Endothelial cell of umbilical vein (primary cell): ENCODE data around the gene LRRC38. TPM values are rescaled to one million over a fixed set of nuclear protein-coding genes. Genes with fewer than 3 reads are reported as not detected.

Experiments used
- BruUV-seq: library from RNA; stranded (reverse); fragments of 400-500 nt; replicated peaks from 2 replicates; lab custom pipeline; 2021; lab: Mats Ljungman, UMichigan
- CTCF ChIA-PET: fragments of 300-600, 350-600 bp; sonication (Branson Sonifier 250); formaldehyde crosslinking; loops from one replicate; lab custom pipeline; 2021; ENCODE audit warnings: antibody characterized with exemption, inconsistent platforms; lab: Charles Lee
- POLR2A ChIA-PET: fragments of 300-600, 350-600 bp; sonication (Branson Sonifier 250); formaldehyde crosslinking; loops from one replicate; lab custom pipeline; 2021; ENCODE audit warnings: antibody characterized with exemption, inconsistent platforms; lab: Charles Lee
- DNase-seq: peaks from one replicate; pipeline ENCODE4 v3.0.0-alpha.2; 2011; ENCODE audit warnings: low read depth, low spot score
- FAIRE-seq: peaks from 2 replicates; lab custom pipeline; 2011; peaks lifted over from hg19 to GRCh38; lab: Jason Lieb, UNC
- H2AFZ ChIP-seq: 2 replicates; pipeline ENCODE4 v1.6.0; 2012; ENCODE audit warnings: low read depth, low read length, control low read depth, inconsistent platforms
- H3K27ac ChIP-seq: 2 replicates; pipeline ENCODE4 v1.5.1; 2011; ENCODE audit warnings: low read depth, mild to moderate bottlenecking, control low read depth, low read length, moderate library complexity; ENCODE audit not compliant: insufficient read depth
- H3K27me3 ChIP-seq, 2 experiments: 2 replicates each; pipeline versions ENCODE4 v1.6.0 to v1.6.1; 2011; ENCODE audit warnings: low read length in 2 of 2, mixed read lengths in 1 of 2; ENCODE audit not compliant: control insufficient read depth in 2 of 2, insufficient read depth in 2 of 2
- H3K36me3 ChIP-seq, 2 experiments: 2 replicates in 1 of 2; 3 replicates in 1 of 2; pipeline ENCODE4 v1.5.1; 2011; ENCODE audit warnings: low read length in 2 of 2, mild to moderate bottlenecking in 1 of 2, moderate library complexity in 1 of 2; ENCODE audit not compliant: control insufficient read depth in 2 of 2, insufficient read depth in 2 of 2; ENCODE audit errors: extremely low read depth in 1 of 2
- H3K4me1 ChIP-seq: 3 replicates; pipeline ENCODE4 v1.5.1; 2011; ENCODE audit warnings: mild to moderate bottlenecking, low read length; ENCODE audit not compliant: control insufficient read depth, insufficient read depth; ENCODE audit errors: extremely low read depth
- H3K4me2 ChIP-seq: 2 replicates; pipeline ENCODE4 v1.6.1; 2011; ENCODE audit warnings: low read length, control low read depth, mixed read lengths; ENCODE audit not compliant: insufficient read depth
- H3K4me3 ChIP-seq, 3 experiments: fragments of 200-600 bp in 1 of 3; sonication (generic), shearing (Covaris generic) in 1 of 3; replicated peaks in 1 of 3; 2 replicates each; pipeline ENCODE4 v1.5.1; 2011 to 2016; ENCODE audit warnings: control low read depth in 3 of 3, low read length in 3 of 3, mild to moderate bottlenecking in 2 of 3, inconsistent platforms in 1 of 3, low read depth in 1 of 3, moderate library complexity in 1 of 3; ENCODE audit not compliant: insufficient read depth in 1 of 3
- H3K79me2 ChIP-seq: 2 replicates; pipeline ENCODE4 v1.6.0; 2012; ENCODE audit warnings: low read length, inconsistent platforms; ENCODE audit not compliant: control insufficient read depth, insufficient read depth
- H3K9ac ChIP-seq: replicated peaks from 2 replicates; pipeline ENCODE3; 2011; ENCODE audit warnings: low read length, control low read depth; ENCODE audit not compliant: insufficient read depth; ENCODE audit errors: extremely low read depth
- H3K9me1 ChIP-seq: replicated peaks from 3 replicates; pipeline ENCODE4 v1.6.0; 2011; ENCODE audit warnings: mild to moderate bottlenecking, low read length; ENCODE audit not compliant: control insufficient read depth, insufficient read depth; ENCODE audit errors: extremely low read depth
- H3K9me3 ChIP-seq: replicated peaks from 2 replicates; pipeline ENCODE4 v1.5.1; 2012; ENCODE audit warnings: low read length, inconsistent platforms; ENCODE audit not compliant: control insufficient read depth, insufficient read depth
- H4K20me1 ChIP-seq: replicated peaks from 2 replicates; pipeline ENCODE3; 2011; ENCODE audit warnings: mild to moderate bottlenecking, low read length; ENCODE audit not compliant: control insufficient read depth, insufficient read depth; ENCODE audit errors: extremely low read depth
- EZH2 ChIP-seq: IDR thresholded peaks from 2 replicates; pipeline ENCODE4 v1.6.1; 2012; ENCODE audit warnings: borderline replicate concordance, low read depth, mild to moderate bottlenecking, moderate library complexity, low read length, inconsistent platforms; ENCODE audit not compliant: severe bottlenecking
- FOS ChIP-seq: IDR thresholded peaks from 2 replicates; pipeline ENCODE4 v1.6.1; 2011; ENCODE audit warnings: mild to moderate bottlenecking, low read length, moderate library complexity, borderline replicate concordance; ENCODE audit not compliant: insufficient read depth
- GATA2 ChIP-seq: IDR thresholded peaks from 2 replicates; pipeline ENCODE4 v1.7.0; 2011; ENCODE audit warnings: low read depth, mild to moderate bottlenecking, moderate library complexity, mixed read lengths, low read length; ENCODE audit not compliant: insufficient read length, insufficient read depth
- JUN ChIP-seq: IDR thresholded peaks from 2 replicates; pipeline ENCODE4 v1.6.1; 2011; ENCODE audit warnings: borderline replicate concordance, low read depth; ENCODE audit not compliant: insufficient read length, insufficient read depth
- MYC ChIP-seq: IDR thresholded peaks from one replicate; pipeline ENCODE4 v1.6.1; 2011; ENCODE audit warnings: mild to moderate bottlenecking, low read depth, low read length
- POLR2A ChIP-seq: IDR thresholded peaks from 2 replicates; pipeline ENCODE4 v1.6.1; 2012; ENCODE audit warnings: low read depth, mild to moderate bottlenecking, control low read depth, low read length
- POLR2AphosphoS5 ChIP-seq: IDR thresholded peaks from 2 replicates; pipeline ENCODE4 v1.6.1; 2012; ENCODE audit warnings: low read depth, mild to moderate bottlenecking, control low read depth, low read length, moderate library complexity; ENCODE audit not compliant: insufficient read depth
- dilution Hi-C: fragments of 300-500 bp; cut with MboI; formaldehyde crosslinking; loops from one replicate; pipeline ENCODE4 v1.15.0; 2019; ENCODE audit warnings: low sequenced_read_pairs; ENCODE audit not compliant: extremely low pct_ligation_motif_present
- intact Hi-C: fragments of 100-400 bp; cut with micrococcal nuclease; formaldehyde crosslinking; loops from one replicate; pipeline ENCODE4 v1.10.0; 2022
- polyA plus RNA-seq, 4 experiments: library from polyadenylated mRNA; depleted of rRNA in 3 of 4; stranded (reverse) in 3 of 4; unstranded in 1 of 4; fragments of >200 nt; gene quantifications; 2 replicates each; pipeline versions ENCODE4 v1.2.1 to v1.2.3, GENCODE V29; 2011 to 2012; ENCODE audit warnings: missing spikeins in 1 of 4
- total RNA-seq: library from RNA; stranded (reverse); gene quantifications from 2 replicates; pipeline ENCODE4 v1.2.3, GENCODE V29; 2021
- TF ChIP-seq, protein P1 (sequence below), 2 donors: IDR thresholded peaks; 1 replicate in 1 of 2; 2 replicates in 1 of 2; pipeline ENCODE4 v1.5.1; 2011; ENCODE audit warnings: low read length in 2 of 2, mild to moderate bottlenecking in 2 of 2, moderate library complexity in 2 of 2, control low read depth in 1 of 2, inconsistent platforms in 1 of 2, low read depth in 1 of 2; ENCODE audit not compliant: insufficient read depth in 1 of 2; ENCODE audit errors: extremely low read depth in 1 of 2
- TF ChIP-seq, protein P2 (sequence below): IDR thresholded peaks from 2 replicates; pipeline ENCODE4 v1.6.1; 2011; ENCODE audit not compliant: insufficient read depth, insufficient read length

Gene LRRC38
- total and polyA plus RNA-seq, 2 donors (not counting 3 experiments of a cell fraction or from before 2014, with no cell fraction given), result not detected

GRCh38 chr1:13451399-13451965 lies 62.3 kb downstream of the LRRC38 start:
- H3K9me3 ChIP-seq, result peaks cover 2% of the 10 kb centered on the region
- dilution Hi-C loops (no loop called here), intact Hi-C loops (no loop called here)
- CTCF ChIA-PET, result no interaction called here
- DNase-seq (no peak), FAIRE-seq (no peak)
- no peak overlapping the region for H3K9ac ChIP-seq
- no peaks in the 10 kb centered on the region for H3K4me1 ChIP-seq
- BruUV-seq, result no TSS peak
- no peaks in the 10 kb centered on the region for H3K9me1 ChIP-seq
- no peak overlapping the region for H3K4me2 ChIP-seq
- H3K36me3 ChIP-seq, result no peaks in the 10 kb centered on the region
- TF ChIP-seq POLR2A (no peak), MYC (no peak), EZH2 (no peak), POLR2AphosphoS5 (no peak), GATA2 (no peak), JUN (no peak), FOS (no peak)
- TF ChIP-seq, protein P1, sequence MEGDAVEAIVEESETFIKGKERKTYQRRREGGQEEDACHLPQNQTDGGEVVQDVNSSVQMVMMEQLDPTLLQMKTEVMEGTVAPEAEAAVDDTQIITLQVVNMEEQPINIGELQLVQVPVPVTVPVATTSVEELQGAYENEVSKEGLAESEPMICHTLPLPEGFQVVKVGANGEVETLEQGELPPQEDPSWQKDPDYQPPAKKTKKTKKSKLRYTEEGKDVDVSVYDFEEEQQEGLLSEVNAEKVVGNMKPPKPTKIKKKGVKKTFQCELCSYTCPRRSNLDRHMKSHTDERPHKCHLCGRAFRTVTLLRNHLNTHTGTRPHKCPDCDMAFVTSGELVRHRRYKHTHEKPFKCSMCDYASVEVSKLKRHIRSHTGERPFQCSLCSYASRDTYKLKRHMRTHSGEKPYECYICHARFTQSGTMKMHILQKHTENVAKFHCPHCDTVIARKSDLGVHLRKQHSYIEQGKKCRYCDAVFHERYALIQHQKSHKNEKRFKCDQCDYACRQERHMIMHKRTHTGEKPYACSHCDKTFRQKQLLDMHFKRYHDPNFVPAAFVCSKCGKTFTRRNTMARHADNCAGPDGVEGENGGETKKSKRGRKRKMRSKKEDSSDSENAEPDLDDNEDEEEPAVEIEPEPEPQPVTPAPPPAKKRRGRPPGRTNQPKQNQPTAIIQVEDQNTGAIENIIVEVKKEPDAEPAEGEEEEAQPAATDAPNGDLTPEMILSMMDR (IDR thresholded peaks at IDR 0.05; ENCODE audit: extremely low read depth in 1 of 2, insufficient read depth in 1 of 2, low read depth in 1 of 2, low read length in 2 of 2), result no peak
- TF ChIP-seq, protein P2, sequence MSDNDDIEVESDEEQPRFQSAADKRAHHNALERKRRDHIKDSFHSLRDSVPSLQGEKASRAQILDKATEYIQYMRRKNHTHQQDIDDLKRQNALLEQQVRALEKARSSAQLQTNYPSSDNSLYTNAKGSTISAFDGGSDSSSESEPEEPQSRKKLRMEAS, result no peak
- H3K4me3 ChIP-seq, result no peak overlapping the region
- no peak overlapping the region for H3K27ac ChIP-seq
- H4K20me1 ChIP-seq, result no peaks in the 10 kb centered on the region
- H2AFZ ChIP-seq, result no peak overlapping the region
- POLR2A ChIA-PET, result no interaction called here
- no peaks in the 10 kb centered on the region for H3K79me2 ChIP-seq
- H3K27me3 ChIP-seq, result no peaks in the 10 kb centered on the region
